HG02678 (cell line): ENCODE measurements around the gene EMX1.

Experiments used
- ATAC-seq: cut with Tn5 transposase; IDR thresholded peaks from one replicate; pipeline ENCODE4 v1.9.1; 2021; ENCODE audit warnings: mild to moderate bottlenecking, moderate library complexity; ENCODE audit not compliant: unreplicated experiment

The EMX1 gene

GRCh38 chr2:72942293-72942692 is 25.0 kb downstream of the EMX1 start:
- no peak for ATAC-seq

- ATAC-seq: no peak
These were observed 25.6 kb downstream of the EMX1 start for GRCh38 chr2:72942881-72943418.

- ATAC-seq: no peak
These were observed 26.4 kb downstream of the EMX1 start for GRCh38 chr2:72943540-72944395.

- no peak for ATAC-seq
These were observed 27.6 kb downstream of the EMX1 start for GRCh38 chr2:72944804-72945449.

GRCh38 chr2:72945450-72946019 is 28.2 kb downstream of the EMX1 start:
- ATAC-seq: no peak

- no peak for ATAC-seq
These were observed 29.1 kb downstream of the EMX1 start for GRCh38 chr2:72946466-72946865.

GRCh38 chr2:72947952-72948830 is 30.9 kb downstream of the EMX1 start:
- no peak for ATAC-seq

- no peak for ATAC-seq
These were observed 31.7 kb downstream of the EMX1 start for GRCh38 chr2:72949045-72949444.

GRCh38 chr2:72949642-72950041 is 32.3 kb downstream of the EMX1 start:
- ATAC-seq: no peak

- no peak for ATAC-seq
These were observed 33.4 kb downstream of the EMX1 start for GRCh38 chr2:72950558-72951255.

GRCh38 chr2:72951303-72952095 is 34.2 kb downstream of the EMX1 start:
- no peak for ATAC-seq

- no peak for ATAC-seq
These were observed 34.9 kb downstream of the EMX1 start for GRCh38 chr2:72952110-72952823.

GRCh38 chr2:72952961-72953360 is 35.6 kb downstream of the EMX1 start:
- no peak for ATAC-seq

GRCh38 chr2:72953528-72953927 is 36.2 kb downstream of the EMX1 start:
- no peak for ATAC-seq

GRCh38 chr2:72953976-72954375 is 36.7 kb downstream of the EMX1 start:
- no peak for ATAC-seq

- no peak for ATAC-seq
These were observed 37.3 kb downstream of the EMX1 start for GRCh38 chr2:72954376-72955227.

- ATAC-seq: no peak
These were observed 38.1 kb downstream of the EMX1 start for GRCh38 chr2:72955228-72956049.
